ENCODE measurements around the gene WDR54.
"Not testable (repeated sequence)": the region's sequence is repeated elsewhere in the genome, so short reads cannot be mapped to it uniquely, and the experiment has no call there.

Gene WDR54

GRCh38 chr2:74458132-74458937 lies 36.8 kb downstream of the WDR54 start, which contains the start of gene WBP1:
Gene WBP1 (plus strand): TSS chr2:74458438. CDS start chr2:74458603, 165 bp downstream.
- peak; percentile 97 for DNase-seq (ENCODE audit: low spot score)
- TF ChIP-seq CTCF (IDR thresholded peaks at IDR 0.05; ENCODE audit: extremely low read depth, insufficient read depth, missing control alignments): no peak
- in situ Hi-C loops (cut with MboI; ENCODE audit: low pct_unique_long_range_greater_than_20kb, low sequenced_read_pairs, unreplicated experiment): no loop called here

- in situ Hi-C loops (cut with MboI; ENCODE audit: low pct_unique_long_range_greater_than_20kb, low sequenced_read_pairs, unreplicated experiment): no loop called here
- DNase-seq (ENCODE audit: low spot score): no peak
- TF ChIP-seq CTCF (IDR thresholded peaks at IDR 0.05; ENCODE audit: extremely low read depth, insufficient read depth, missing control alignments): no peak
These were observed 37.4 kb downstream of the WDR54 start for GRCh38 chr2:74458938-74459363.

GRCh38 chr2:74459503-74460118 lies 38.1 kb downstream of the WDR54 start:
- in situ Hi-C loops (cut with MboI; ENCODE audit: low pct_unique_long_range_greater_than_20kb, low sequenced_read_pairs, unreplicated experiment); DNase-seq (ENCODE audit: low spot score): not testable (repeated sequence)

- DNase-seq (ENCODE audit: low spot score); in situ Hi-C loops (cut with MboI; ENCODE audit: low pct_unique_long_range_greater_than_20kb, low sequenced_read_pairs, unreplicated experiment): not testable (repeated sequence)
These were observed 38.7 kb downstream of the WDR54 start for GRCh38 chr2:74460187-74460586.

GRCh38 chr2:74461187-74462053 lies 39.9 kb downstream of the WDR54 start:
- in situ Hi-C loops (cut with MboI; ENCODE audit: low pct_unique_long_range_greater_than_20kb, low sequenced_read_pairs, unreplicated experiment): no loop called here
- peak; percentile 33 for TF ChIP-seq CTCF (IDR thresholded peaks at IDR 0.05; ENCODE audit: extremely low read depth, insufficient read depth, missing control alignments)
- no peak for DNase-seq (ENCODE audit: low spot score)

- in situ Hi-C loops (cut with MboI; ENCODE audit: low pct_unique_long_range_greater_than_20kb, low sequenced_read_pairs, unreplicated experiment): no loop called here
- DNase-seq (ENCODE audit: low spot score): no peak
- TF ChIP-seq CTCF (IDR thresholded peaks at IDR 0.05; ENCODE audit: extremely low read depth, insufficient read depth, missing control alignments): no peak
These were observed 40.7 kb downstream of the WDR54 start for GRCh38 chr2:74462054-74462785.

GRCh38 chr2:74462786-74463105 lies 41.2 kb downstream of the WDR54 start:
- DNase-seq (ENCODE audit: low spot score): no peak
- in situ Hi-C loops (cut with MboI; ENCODE audit: low pct_unique_long_range_greater_than_20kb, low sequenced_read_pairs, unreplicated experiment): no loop called here
- no peak for TF ChIP-seq CTCF (IDR thresholded peaks at IDR 0.05; ENCODE audit: extremely low read depth, insufficient read depth, missing control alignments)
